SHP77 (cell line): Measurements from ENCODE around the gene ZNF526.

Experiments
- DNase-seq, 2 experiments: peaks; one replicate each; lab custom pipeline; 2025; lab: John Stamatoyannopoulos, UW

The ZNF526 gene

GRCh38 chr19:42224940-42225717 is 5.0 kb downstream of the ZNF526 start:
- DNase-seq = no peak

- no peak for DNase-seq
Observed at GRCh38 chr19:42225718-42226292, 5.7 kb downstream of the ZNF526 start.

- no peak for DNase-seq
Observed at GRCh38 chr19:42226886-42227285, 6.8 kb downstream of the ZNF526 start.

- no peak for DNase-seq
Observed at GRCh38 chr19:42228641-42229040, 8.5 kb downstream of the ZNF526 start.

- DNase-seq = no peak
Observed at GRCh38 chr19:42229301-42229854, 9.3 kb downstream of the ZNF526 start.

- DNase-seq = no peak
Observed at GRCh38 chr19:42229855-42230351, 9.8 kb downstream of the ZNF526 start.

GRCh38 chr19:42230571-42230970 is 10.5 kb downstream of the ZNF526 start:
- DNase-seq = no peak

GRCh38 chr19:42232435-42232834 is 12.3 kb downstream of the ZNF526 start:
- no peak for DNase-seq

- peak in 1 of 2 experiments; percentile 25 for DNase-seq
Observed at GRCh38 chr19:42233106-42233505, 13.0 kb downstream of the ZNF526 start.

GRCh38 chr19:42233678-42234292 is 13.7 kb downstream of the ZNF526 start:
- no peak for DNase-seq

GRCh38 chr19:42234364-42234763 is 14.3 kb downstream of the ZNF526 start:
- DNase-seq = no peak

GRCh38 chr19:42235181-42235580 is 15.1 kb downstream of the ZNF526 start:
- no peak for DNase-seq

GRCh38 chr19:42239544-42240220 is 19.6 kb downstream of the ZNF526 start:
- no peak for DNase-seq

- DNase-seq = no peak
Observed at GRCh38 chr19:42241279-42241678, 21.2 kb downstream of the ZNF526 start.

GRCh38 chr19:42242069-42242511 is 22.0 kb downstream of the ZNF526 start:
- no peak for DNase-seq

GRCh38 chr19:42242512-42243409 is 22.6 kb downstream of the ZNF526 start, which contains the start of gene GSK3A:
Gene GSK3A (minus strand): TSS chr19:42242602. CDS start chr19:42242465, 137 bp downstream.
- peak; percentile 100 for DNase-seq

GRCh38 chr19:42244347-42245220 is 24.5 kb downstream of the ZNF526 start:
- DNase-seq = peak; percentile 95

- no peak for DNase-seq
Observed at GRCh38 chr19:42245231-42245630, 25.1 kb downstream of the ZNF526 start.

GRCh38 chr19:42246143-42246921 is 26.2 kb downstream of the ZNF526 start:
- peak; percentile 23 to 55 for DNase-seq
